HG03342 (cell line): ENCODE measurements around the gene IL4.
"Not testable (repeated sequence)": the region's sequence is repeated elsewhere in the genome, so short reads cannot be mapped to it uniquely, and the experiment has no call there.

ENCODE experiments used
- ATAC-seq: cut with Tn5 transposase; IDR thresholded peaks from one replicate; pipeline ENCODE4 v1.9.1; 2021; ENCODE audit warnings: mild to moderate bottlenecking, moderate library complexity; ENCODE audit not compliant: unreplicated experiment

Gene IL4

DNA sequence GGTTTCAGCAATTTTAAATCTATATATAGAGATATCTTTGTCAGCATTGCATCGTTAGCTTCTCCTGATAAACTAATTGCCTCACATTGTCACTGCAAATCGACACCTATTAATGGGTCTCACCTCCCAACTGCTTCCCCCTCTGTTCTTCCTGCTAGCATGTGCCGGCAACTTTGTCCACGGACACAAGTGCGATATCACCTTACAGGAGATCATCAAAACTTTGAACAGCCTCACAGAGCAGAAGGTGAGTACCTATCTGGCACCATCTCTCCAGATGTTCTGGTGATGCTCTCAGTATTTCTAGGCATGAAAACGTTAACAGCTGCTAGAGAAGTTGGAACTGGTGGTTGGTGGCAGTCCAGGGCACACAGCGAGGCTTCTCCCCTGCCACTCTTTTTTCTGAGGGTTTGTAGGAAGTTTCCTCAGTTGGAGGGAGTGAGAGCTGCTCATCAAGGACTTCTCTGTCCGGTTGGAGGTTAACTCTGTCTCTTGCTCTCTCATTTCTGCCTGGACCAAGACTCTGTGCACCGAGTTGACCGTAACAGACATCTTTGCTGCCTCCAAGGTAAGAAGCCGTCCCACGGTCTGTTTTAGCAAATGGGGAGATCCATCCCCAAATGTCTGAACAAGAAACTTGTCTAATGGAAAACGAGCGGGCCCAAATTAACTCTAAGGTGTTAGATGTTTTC lies at the start of gene IL4:
IL4 (plus strand) TSS at position 51 of the 692 bp plus-strand sequence; CDS start at position 113, 62 bp downstream.
- ATAC-seq, result no peak

DNA sequence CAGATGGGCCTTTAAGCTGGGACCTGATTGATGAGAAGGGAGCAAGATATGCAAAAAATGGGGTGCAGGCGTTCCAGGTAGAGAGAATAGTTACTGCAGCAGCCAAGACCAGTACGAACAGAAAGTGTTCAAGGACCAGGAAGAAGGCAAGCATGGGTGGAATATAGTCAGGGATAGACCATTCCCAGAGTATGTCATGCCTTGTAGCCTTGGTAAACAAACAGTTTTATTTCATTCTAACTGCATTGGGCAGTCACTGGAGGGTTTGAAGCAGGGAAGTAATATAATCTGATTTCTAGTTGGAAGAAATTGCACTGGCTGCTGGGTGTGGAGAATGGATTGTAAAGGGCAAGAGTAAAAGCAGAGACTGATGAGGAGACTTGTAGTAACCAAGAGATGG lies 46.3 kb upstream of the IL4 start:
- no peak for ATAC-seq

DNA sequence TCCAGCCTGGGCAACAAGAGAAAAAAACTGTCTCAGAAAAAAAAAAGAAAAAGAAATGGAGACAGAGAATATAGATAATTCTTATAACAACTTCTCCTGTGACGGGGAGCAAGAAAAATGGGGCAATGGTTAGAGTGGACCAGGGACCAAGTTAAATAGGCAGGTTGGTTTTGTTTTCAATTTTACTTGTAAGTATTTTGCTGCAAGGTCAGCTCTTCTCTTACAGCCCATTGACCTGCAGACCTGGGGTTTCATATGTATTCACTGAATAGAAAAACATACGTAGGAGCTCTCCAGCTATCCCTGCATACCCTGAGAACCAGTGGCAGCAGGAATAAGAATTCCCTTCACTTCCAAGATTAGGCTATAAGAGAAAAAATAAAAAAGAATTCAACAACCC lies 45.0 kb upstream of the IL4 start:
- ATAC-seq, result no peak

DNA sequence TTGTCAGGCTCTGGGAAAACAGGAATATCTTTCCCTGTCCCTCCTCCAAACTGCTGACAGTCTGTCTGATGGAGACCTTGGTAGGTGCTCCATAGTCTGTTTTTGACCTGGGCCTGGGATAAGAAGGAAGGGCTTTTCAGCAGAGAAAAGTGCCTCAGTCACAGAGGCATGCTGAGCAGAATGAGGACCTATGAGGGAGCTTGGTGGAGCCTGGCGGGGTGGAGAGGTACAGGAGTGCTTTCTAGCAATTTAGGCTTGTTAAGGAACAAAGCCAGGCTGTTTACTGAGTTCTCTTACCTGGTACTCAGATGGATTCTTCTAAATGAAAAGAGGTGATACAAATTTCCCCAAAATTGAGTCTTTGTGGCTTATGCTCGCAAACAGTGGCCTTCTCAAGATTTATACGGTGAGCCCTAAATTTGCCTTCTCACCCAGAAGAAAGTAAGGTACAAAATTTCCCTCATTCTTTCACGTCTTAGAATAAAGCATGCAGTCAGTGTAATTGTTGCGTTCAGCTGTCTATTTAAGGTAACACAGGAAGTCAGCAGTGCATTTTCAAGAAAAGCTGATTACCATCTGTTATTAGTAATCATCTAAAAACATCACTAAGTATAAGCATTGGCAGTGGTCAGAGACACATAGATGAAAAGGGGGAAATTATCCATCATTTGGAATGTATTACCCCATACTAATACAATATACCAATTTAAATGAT lies 44.4 kb upstream of the IL4 start:
- ATAC-seq, result peak; percentile 62

DNA sequence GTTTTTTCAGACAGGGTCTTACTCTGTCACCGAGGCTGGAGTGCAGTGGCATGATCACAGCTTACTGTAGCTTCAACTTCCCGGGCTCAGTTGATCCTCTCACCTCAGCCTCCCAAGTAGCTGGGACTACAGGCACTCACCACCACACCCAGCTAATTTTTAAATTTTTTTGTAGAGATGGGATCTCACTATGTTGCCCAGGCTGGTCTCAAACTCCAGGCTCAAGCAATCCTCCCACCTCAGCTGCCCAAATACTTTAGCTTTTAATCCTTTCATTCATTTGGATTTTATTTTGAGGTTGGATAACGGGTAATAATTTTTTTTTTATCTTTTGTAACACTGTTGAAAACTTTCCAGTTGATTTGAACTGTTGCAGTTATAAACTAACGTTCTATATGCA lies 40.2 kb upstream of the IL4 start:
- ATAC-seq, result not testable (repeated sequence)

DNA sequence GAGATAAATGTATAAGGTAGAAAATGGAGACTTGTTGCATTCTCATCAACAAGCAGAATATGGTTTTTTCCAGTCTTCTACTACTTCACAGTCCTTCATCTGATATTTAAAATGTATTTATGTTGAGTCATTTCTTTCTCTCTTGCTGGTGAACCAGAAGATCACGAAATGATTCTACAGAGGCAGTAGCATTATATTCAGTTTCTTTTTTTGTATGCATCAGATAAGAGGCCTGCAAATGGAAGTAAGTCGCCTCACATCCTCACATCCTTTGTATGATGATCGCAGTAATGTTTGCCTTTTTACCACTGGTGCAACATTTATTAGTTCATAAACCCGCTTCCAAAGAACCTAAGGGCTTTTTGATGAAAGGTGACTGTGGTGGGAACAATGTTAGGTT lies 37.9 kb upstream of the IL4 start:
- peak; percentile 45 for ATAC-seq

DNA sequence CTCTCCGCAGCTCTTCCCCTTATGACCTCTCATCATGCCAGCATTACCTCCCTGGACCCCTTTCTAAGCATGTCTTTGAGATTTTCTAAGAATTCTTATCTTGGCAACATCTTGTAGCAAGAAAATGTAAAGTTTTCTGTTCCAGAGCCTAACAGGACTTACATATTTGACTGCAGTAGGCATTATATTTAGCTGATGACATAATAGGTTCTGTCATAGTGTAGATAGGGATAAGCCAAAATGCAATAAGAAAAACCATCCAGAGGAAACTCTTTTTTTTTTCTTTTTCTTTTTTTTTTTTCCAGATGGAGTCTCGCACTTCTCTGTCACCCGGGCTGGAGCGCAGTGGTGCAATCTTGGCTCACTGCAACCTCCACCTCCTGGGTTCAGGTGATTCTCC lies 36.5 kb upstream of the IL4 start:
- no peak for ATAC-seq

DNA sequence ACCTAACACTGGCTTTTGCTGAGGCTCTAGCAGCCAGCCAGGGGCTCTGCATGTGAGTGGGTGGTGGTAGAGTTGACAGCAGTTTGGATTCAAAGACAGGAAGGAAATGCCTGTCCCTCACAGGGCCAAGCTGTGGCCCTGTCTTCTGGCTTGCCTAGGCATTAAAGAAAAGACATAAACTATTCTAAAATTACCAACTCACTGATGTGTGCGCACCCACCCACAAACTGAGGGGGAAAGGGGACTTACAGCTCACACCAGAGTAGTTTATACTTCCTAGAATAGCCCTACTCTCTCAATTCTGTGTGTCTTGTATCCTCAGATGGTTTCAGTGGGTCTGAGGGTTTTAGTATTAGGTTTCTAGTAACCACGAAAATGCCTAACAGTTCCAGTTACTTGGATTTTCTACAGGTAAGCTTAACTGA lies 34.1 kb upstream of the IL4 start:
- ATAC-seq, result peak; percentile 64

DNA sequence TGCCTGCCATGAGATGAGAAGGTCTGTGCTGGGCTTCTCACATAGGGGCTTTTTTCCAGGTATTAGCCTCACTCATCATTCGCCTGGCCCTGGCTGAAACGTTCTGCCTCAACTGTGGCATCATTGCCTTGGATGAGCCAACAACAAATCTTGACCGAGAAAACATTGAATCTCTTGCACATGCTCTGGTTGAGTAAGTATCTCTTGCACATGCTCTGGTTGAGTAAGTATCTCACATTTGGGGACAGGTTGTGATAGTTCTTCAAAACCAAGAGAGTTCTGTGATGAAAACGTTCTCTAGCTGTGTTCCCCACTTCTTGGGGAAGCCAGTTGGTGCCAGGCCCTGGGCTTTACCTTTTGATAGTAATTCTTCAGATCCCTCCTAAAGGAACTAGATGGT lies 33.2 kb upstream of the IL4 start:
- no peak for ATAC-seq

DNA sequence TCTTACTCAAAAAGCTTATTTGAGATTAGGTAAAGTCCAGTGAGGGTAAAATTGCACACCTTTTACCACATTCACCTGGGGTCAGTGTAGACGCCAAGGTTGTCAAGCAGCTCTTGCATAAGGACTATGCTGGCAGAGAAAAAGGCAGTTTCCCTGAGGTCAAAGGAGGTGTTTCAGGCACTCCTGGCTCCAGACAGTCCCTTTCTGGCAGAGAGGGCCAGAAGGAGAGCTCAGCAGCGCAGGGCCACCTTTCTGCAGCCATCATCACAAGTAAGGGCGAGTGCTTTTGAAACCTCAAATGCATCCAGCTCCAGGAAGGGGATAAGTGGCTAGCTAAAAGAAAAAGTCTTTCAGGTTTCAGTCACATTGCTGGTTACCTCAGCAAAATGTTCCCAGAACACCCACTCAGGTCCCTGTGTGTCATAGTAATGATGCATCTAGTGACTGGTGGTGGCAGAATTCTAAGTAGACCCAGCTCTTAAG lies 32.5 kb upstream of the IL4 start:
- no peak for ATAC-seq

DNA sequence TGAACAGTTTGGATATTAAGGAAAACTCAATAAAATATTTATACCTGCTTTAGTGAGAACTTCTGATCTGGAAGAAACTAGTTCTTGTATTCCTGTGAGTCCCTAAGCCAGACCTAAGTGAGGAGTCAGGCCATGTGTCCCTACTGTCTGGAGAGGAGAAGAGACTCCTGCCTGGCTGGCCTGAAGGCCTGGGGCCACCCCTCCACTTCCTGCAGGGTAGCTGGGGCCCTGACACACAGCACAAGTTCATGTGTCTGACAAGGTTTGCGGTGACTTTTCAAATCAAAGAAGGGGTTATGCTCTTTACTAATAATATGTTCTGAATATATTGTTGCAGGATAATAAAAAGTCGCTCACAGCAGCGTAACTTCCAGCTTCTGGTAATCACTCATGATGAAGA lies 31.9 kb upstream of the IL4 start:
- no peak for ATAC-seq

DNA sequence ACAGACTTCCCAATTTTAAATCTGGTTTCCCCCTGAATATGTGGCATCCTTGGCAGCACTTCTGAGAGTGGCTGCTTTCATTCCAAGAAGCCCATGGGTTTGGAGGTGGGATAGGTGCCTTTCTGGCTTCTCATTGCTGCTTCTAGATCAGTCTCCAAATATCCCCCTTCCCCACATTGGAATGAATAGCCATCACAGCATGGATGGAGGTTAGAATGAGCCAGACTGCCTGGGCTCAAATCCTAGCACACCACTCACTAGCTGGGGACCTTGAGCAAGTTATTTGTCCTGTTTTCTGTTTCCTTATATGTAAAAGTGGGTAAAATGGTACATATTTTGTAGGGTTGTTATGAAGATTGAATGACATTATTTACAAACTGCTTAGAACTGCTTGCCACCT lies 29.6 kb upstream of the IL4 start:
- ATAC-seq, result no peak

DNA sequence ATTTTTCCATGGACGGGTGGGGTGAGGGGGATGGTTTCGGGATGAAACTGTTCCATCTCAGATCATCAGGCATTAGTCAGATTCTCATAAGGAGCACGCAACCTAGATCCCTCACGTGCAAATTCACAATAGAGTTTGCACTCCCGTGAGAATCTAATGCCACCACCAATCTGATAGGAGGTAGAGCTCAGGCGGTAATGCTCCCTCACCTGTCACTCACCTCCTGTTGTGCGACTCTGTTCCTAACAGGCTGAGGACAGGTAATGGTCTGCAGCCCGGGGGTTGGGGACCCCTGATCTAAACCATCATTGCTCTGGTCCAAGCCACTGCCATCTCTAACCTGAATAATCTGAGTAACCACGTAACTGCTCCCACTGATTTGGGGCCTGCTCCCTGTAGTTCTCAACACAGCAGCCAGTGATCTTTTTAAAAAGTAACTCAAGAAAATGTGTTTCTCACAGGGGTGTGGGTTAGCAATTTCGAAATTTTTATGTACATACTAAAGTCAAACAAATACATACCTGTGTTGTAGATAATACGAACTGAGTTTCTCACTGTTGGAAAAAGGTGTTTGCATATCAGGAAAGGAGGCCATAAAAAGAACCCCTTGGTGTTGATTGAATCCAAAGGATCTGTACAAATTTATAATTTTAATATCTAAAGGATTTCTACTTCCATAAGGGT lies 27.1 kb upstream of the IL4 start:
- ATAC-seq, result no peak

DNA sequence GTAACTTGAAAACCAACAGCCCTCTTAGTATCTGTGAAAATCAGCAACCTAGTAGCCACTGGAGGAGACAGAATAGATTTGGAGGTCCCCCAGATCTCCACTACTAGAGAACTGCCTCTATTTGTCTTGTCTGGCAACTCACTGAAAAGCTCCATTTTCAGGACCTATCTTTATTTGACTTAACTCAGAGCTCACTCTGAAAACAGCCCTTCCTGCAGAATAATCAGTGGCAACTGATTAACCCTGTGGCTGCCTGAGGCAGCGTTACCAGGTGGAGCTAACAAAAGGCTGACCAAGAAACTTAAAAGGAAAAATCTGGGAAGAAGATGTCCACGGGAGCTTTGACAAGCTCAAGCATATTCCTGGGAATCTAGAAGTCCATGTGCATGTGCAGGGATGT lies 26.3 kb upstream of the IL4 start:
- no peak for ATAC-seq

DNA sequence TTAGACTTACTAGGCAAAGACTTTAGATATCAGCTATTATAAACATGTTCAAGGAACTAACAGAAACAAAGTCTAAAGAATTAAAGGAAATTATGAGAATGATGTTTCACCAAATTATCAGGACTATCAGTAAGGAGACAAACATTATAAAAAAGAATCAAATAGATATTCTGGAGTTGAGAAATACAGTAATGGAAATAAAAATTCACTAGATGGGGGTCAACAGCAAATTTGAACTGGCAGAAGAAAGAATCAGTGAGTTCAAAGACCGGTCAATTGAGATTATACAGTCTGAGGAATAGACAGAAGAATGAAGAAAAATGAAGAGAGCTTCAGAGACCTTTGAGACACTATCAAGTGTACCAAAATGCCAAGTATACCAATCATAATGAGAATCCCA lies 25.4 kb upstream of the IL4 start:
- ATAC-seq, result no peak

DNA sequence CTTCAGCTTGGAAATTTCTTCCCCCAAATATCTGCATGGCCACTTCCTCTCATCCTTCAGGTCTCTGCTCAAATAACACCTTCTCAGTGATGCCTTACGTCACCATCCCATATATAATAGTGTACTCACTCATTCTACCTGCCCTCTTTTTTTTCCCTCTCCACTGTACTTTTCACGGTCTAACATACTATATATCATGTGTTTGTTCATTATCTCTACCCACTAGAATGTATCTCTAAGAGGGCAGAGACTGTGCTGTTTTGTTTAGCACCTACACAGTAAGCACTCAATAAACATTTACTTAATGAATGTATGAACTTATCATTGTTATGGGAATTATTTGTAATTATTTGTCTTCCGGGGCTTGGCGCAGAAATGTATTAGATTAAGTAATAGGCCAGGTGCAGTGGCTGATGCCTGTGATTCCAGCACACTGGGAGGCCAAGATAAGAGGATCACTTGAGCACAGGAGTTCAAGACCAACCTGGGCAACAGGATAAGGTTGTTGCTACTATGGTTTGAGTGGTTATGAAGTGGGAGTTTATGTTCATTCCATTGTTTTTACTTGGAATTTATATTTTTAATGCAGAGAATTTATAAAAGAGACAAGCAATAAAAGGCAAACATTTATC lies 21.8 kb upstream of the IL4 start:
- ATAC-seq, result no peak

DNA sequence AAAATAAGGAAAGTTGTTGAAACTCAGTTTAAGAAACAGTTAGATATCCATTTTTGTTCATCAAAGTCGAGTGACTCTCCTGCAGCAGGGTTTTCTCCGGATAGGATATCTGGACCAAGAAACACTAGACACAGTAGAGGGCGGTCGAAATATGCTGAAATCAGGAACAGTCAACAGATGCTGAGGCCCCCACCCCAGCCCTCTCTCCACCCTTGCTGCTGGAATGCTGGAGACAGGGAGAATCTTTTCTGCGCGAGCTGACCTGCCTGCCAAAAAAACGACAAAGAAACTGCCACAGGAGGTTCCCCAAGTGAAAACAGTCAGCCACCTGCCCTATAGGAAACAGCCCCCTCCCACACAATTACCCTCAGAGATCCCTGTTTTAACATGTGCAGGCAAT lies 20.1 kb upstream of the IL4 start:
- no peak for ATAC-seq

DNA sequence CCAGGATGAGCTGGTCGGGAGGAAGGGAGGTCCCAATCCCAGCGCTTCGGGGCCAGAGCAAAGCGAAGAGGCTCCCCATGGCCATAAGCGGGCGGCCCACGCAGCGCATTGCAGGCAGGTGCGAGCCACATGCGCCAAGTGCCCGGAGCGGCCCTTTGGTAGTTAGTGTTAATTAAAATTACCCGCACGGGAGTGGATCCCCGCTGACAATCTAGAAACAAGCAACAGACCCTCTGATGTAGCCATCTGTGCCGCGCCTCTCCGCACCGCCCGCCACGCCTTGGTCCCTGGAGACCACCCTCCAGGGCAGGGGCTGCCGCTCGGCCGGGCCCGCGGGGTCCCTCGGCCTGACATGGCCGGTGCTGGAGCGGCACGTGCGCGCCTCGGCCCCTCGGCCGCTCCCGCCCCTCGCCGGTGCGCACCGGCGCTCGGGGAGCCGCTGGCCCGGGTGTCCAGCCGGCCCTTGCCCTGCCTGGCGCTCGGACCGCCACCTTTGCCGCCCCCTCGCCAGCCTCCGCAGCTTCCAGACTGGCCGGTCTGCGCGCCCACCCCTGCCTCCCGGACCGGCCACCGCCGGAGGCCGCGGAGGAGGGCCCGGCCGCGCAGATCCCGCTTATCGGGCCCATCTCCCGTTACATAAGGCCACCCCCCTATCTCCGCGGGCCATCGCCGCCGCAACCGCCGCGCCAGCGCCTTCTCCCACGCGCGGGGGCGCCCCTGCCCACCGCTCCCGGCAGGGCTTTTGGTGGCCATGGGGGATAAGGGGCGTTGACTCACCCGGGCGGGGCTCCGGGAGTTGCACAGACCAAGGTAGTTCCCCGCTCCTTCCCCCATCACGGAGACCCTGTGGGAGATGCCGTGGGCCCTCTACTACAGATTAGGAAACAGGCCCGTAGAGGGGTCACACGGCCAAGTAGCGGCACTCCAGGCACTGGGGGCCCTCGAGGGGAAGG lies 17.7 kb upstream of the IL4 start:
- peak; percentile 37 for ATAC-seq

DNA sequence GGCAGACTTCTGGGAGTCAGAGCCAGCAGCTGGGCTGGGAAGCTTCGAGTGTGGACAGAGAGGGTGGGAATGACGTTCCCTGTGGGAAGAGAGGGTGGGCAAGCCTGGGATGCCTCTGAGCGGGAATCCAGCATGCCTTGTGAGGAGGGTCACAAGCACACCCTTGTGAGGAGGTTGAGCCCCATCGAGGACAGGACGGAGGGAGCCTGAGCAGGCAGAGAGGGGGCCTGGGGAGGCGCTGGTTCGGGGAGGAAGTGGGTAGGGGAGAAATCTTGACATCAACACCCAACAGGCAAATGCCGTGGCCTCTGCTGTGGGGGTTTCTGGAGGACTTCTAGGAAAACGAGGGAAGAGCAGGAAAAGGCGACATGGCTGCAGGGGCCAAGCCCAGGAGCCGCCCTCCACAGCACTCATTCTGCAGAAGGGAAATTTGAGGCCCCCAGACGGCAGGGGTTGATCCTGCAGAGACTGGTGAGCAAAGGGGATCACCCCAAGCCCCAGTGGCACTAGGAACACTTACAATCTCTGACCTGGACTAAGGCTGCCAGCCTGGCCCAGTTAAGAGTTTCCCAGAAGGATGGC lies 16.9 kb upstream of the IL4 start:
- ATAC-seq, result no peak
